ENCODE results near the gene C2CD2.

GRCh38 chr21:41858466-41859296, 95.1 kb downstream of the C2CD2 start:
- TF ChIP-seq POLR2A (IDR thresholded peaks at IDR 0.05) (no peak), POLR2AphosphoS5 (IDR thresholded peaks at IDR 0.05) (no peak)

All from prostate gland (tissue), 1 donor.